Right cardiac atrium (tissue), 5 donors: ENCODE measurements around the gene HMGB4. TPM values are rescaled to one million over a fixed set of nuclear protein-coding genes. Genes with fewer than 3 reads are reported as not detected.

Source experiments
- ATAC-seq, 2 donors: fragments of 200-7000 bp; cut with Tn5 transposase; one replicate each; pipeline versions ENCODE4 v1.8.0 to v1.9.1; 2020; ENCODE audit warnings: moderate library complexity in 2 of 2, mild to moderate bottlenecking in 1 of 2
- DNase-seq, 3 donors: peaks; one replicate each; pipeline ENCODE4 v3.0.0-alpha.2; 2020
- H3K27ac ChIP-seq: one replicate; pipeline ENCODE4 v1.5.1; 2013; ENCODE audit warnings: mild to moderate bottlenecking, low read length, control low read depth, moderate library complexity
- H3K27me3 ChIP-seq: one replicate; pipeline ENCODE4 v1.6.1; 2013; ENCODE audit not compliant: control insufficient read depth, insufficient read depth
- H3K4me1 ChIP-seq: one replicate; pipeline ENCODE4 v1.6.1; 2013; ENCODE audit warnings: low read length; ENCODE audit not compliant: control insufficient read depth, insufficient read depth
- H3K4me3 ChIP-seq: one replicate; pipeline ENCODE4 v1.5.1; 2013; ENCODE audit warnings: low read length, control low read depth
- H3K9me3 ChIP-seq: one replicate; pipeline ENCODE4 v1.6.1; 2013; ENCODE audit warnings: low read length; ENCODE audit not compliant: control insufficient read depth
- WGBS: extraction: QIAGEN DNeasy Blood & Tissue Kit; methylation state at CpG from one replicate; pipeline ENCODE4 v1.1.7; 2013; 5-methylcytosine and 5-hydroxymethylcytosine counted together
- intact Hi-C, 4 donors: fragments of 100-400 bp; cut with DNase I; formaldehyde crosslinking; loops; one replicate each; pipeline versions ENCODE4 v1.11.0 to v1.14.0; 2022 to 2023
- polyA plus RNA-seq: library from polyadenylated mRNA; stranded (reverse); fragments of 200-250 nt; gene quantifications from one replicate; pipeline ENCODE4 v1.2.3, GENCODE V29; 2013
- total RNA-seq, 4 donors: library from RNA; stranded (reverse); fragmentation: NEBNext Ultra II Directional; extraction: Animal tissue kit (Norgen Biotek cat#: 25700); gene quantifications; one replicate each; pipeline ENCODE4 v1.2.1, GENCODE V29; 2021
- donor health status: healthy with polysubstance abuse.
- donor health status: DM: no; HTN: yes; CAD: no.
- donor health status: DM: no; HTN: no; CAD: no.
- donor health status: DM: no; HTN: yes; CAD: no; lungs with severe emphysema.
- donor health status: DM: yes; HTN: yes; CAD: no.

HMGB4 gene
- total and polyA plus RNA-seq, 5 donors, result not detected

GRCh38 chr1:33898406-33898805 is 34.5 kb downstream of the HMGB4 start:
- Histone ChIP-seq H3K27me3 (no peaks in the 10 kb centered on the region), H3K4me3 (no peak overlapping the region), H3K4me1 (peaks cover 19% of the 10 kb centered on the region), H3K9me3 (no peaks in the 10 kb centered on the region), H3K27ac (peak overlapping the region; percentile 6)
- no peak for ATAC-seq
- intact Hi-C loops, result no loop called here
- 45% methylated on average over 3 of the region's 3 CpGs for WGBS
- no peak for DNase-seq

DNA sequence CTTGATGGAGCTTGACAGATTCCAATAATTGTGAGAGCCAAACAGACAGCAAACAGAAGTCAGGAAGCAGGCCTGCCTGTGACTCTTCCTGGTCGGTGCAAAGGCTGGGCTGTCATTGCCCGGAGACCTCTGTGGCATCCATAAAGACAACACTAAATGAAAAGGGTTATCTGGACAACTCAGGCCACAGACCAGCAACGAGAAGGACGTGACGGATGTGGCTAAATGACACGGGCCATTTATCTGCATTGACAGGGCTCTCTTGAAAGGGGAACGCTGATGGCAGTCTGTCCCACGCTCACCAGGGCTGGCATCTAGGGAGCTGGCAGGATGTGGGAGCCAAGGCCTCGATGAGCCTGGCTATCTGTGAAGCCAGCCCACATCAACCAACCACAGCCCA is 35.0 kb downstream of the HMGB4 start:
- DNase-seq (no peak), ATAC-seq (no peak)
- WGBS, result 33% methylated on average over 9 of the region's 9 CpGs
- H3K27me3 ChIP-seq, result no peaks in the 10 kb centered on the region
- H3K27ac ChIP-seq, result peak overlapping the region; percentile 6
- peaks cover 18% of the 10 kb centered on the region for H3K4me1 ChIP-seq
- H3K4me3 ChIP-seq, result no peak overlapping the region
- intact Hi-C loops, result no loop called here
- H3K9me3 ChIP-seq, result no peaks in the 10 kb centered on the region

DNA sequence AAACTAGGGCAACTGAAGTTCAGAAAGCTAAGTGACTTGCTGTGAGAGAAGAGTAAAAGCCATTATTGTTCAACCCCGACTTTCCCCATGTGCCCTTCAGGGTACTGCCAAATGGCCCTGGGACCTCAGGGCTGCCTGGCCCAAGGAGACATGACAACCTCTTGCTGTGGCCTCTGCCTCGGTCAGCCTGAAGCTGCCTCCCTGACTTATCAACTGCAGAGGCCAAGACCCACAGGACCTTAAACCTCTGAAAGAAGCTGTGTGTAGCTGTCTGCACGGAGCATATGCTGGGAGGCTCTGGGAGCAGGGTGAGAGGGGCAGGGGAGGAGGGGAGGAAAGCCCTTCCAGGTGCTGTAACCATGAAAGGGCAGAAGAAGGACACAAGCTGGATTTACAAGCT is 35.9 kb downstream of the HMGB4 start:
- Histone ChIP-seq H3K4me3 (no peak overlapping the region), H3K9me3 (no peaks in the 10 kb centered on the region), H3K27ac (no peak overlapping the region), H3K27me3 (no peaks in the 10 kb centered on the region), H3K4me1 (peaks cover 14% of the 10 kb centered on the region)
- WGBS, result 76% methylated on average over 3 of the region's 3 CpGs
- no peak for DNase-seq
- intact Hi-C loops, result no loop called here
- ATAC-seq, result no peak

- 40% methylated on average over 6 of the region's 6 CpGs for WGBS
- H3K4me3 ChIP-seq, result no peak overlapping the region
- DNase-seq (no peak), ATAC-seq (peak in 1 of 2 donors; percentile 17)
- peaks cover 11% of the 10 kb centered on the region for H3K4me1 ChIP-seq
- intact Hi-C loops, result no loop called here
- peak overlapping the region; percentile 23 for H3K27ac ChIP-seq
- H3K27me3 ChIP-seq, result no peaks in the 10 kb centered on the region
- H3K9me3 ChIP-seq, result no peaks in the 10 kb centered on the region
Measured at GRCh38 chr1:33902486-33903209, 38.8 kb downstream of the HMGB4 start.

DNA sequence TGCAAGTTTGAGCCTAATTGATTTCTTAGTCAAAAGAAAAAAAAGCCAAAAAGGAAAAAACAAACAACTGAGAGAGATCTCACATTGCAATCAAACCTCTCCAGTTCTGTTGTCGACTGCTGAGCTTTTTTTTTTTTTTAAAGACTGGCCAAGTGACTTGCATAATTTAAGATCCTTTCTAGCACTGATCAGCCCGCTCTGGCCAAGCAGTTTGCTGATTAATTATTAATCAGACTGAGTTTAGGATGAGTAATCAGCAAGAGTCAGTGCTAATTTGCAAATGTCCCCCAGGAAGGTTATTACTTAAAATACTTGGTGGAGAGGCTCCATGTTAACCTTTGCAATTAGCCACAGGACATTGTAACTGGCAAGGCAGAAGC is 39.3 kb downstream of the HMGB4 start:
- peaks cover 10% of the 10 kb centered on the region for H3K4me1 ChIP-seq
- H3K27me3 ChIP-seq, result no peaks in the 10 kb centered on the region
- peak overlapping the region; percentile 30 for H3K27ac ChIP-seq
- H3K9me3 ChIP-seq, result no peaks in the 10 kb centered on the region
- H3K4me3 ChIP-seq, result no peak overlapping the region
- intact Hi-C loops, result no loop called here
- WGBS, result 18% methylated on average over 2 of the region's 2 CpGs
- DNase-seq (no peak), ATAC-seq (no peak)

DNA sequence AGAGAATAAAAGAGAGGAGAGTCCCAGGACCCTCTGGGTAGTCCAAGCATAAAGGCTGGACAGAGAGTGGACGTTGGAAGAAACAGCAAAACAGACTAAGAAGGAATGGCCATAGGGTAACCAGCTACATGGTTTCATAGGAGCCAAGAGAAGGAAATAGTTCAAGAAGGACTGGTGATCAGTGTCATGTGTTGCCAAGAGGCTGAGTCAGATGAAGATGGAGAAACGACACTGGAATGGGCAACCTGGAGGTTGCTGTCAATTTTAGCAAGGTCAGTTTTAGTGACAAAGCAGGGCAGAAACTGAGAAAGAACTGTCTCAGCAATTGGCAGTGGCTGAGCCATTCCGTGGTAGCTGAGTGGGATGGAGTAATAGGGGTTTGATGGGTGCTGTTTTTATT is 41.4 kb downstream of the HMGB4 start:
- intact Hi-C loops, result no loop called here
- H3K27ac ChIP-seq, result no peak overlapping the region
- H3K4me1 ChIP-seq, result no peaks in the 10 kb centered on the region
- DNase-seq, result no peak
- 56% methylated on average over 3 of the region's 3 CpGs for WGBS
- H3K27me3 ChIP-seq, result no peaks in the 10 kb centered on the region
- no peak overlapping the region for H3K4me3 ChIP-seq
- ATAC-seq, result no peak
- no peaks in the 10 kb centered on the region for H3K9me3 ChIP-seq

DNA sequence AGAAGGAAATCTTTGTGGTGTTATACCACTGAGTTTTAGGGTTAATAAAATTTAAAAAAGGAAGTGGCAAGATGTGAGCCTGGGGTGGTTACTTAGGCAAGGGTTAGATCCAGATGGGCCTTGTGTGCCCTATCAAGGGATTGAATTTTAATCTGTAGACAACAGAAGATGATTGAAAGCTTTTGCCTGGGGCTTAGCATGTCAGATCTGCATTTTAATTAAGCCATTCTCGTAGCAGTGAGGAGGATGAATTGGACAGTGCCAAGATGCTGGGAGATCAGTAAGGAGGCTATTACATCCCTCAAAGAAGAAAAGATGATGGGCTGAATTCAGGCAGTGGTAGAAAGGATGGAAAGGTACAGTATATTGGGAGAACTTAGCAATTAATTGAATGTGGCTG is 42.3 kb downstream of the HMGB4 start:
- ATAC-seq, result no peak
- no peaks in the 10 kb centered on the region for H3K9me3 ChIP-seq

DNA sequence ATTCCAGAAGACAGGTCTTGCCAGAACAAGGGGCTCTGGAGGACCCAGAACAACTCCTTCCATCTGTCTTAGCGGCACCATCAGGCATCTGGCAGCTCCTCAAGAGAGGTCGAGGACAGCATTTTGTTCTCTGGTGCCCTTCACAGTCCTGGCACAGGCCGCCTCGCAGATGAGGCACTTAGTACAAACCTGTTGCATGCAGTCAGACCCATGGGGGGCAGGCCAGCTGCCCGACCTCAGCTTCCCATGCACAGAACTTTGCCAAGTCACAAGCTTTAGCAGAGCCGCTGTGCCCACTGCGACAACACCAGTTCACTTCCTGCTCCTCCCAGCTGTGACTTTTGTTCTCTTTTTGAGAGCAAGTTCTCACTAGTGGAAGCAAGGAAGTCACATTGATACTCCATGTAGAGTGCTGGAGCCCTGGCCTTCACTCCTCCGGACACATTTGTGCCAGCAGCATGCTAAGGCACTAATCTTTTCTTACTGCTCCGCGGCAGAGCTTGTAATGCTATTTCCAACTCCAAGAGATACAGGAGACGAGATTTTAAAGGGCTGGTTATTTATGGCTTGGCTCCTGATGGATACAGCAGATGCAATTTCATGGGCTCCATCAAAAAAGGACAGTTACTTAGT is 44.6 kb downstream of the HMGB4 start:
- Histone ChIP-seq H3K4me3 (no peak overlapping the region), H3K4me1 (no peaks in the 10 kb centered on the region), H3K9me3 (no peaks in the 10 kb centered on the region), H3K27me3 (no peaks in the 10 kb centered on the region), H3K27ac (no peak overlapping the region)
- WGBS, result 60% methylated on average over 11 of the region's 11 CpGs
- no peak for DNase-seq
- peak in 1 of 2 donors; percentile 31 for ATAC-seq
- intact Hi-C loops, result no loop called here

More for the DNA sequence above, 42.3 kb downstream of the HMGB4 start:
- no peak overlapping the region for H3K27ac ChIP-seq
- no peak overlapping the region for H3K4me3 ChIP-seq
- intact Hi-C loops, result no loop called here
- H3K27me3 ChIP-seq, result no peaks in the 10 kb centered on the region
- no peak for DNase-seq
- WGBS, result 58% methylated on average over 1 of the region's 1 CpG
- H3K4me1 ChIP-seq, result no peaks in the 10 kb centered on the region
